GM19023 (cell line): ENCODE measurements around the gene CFAP90.

Source experiments
- ATAC-seq: cut with Tn5 transposase; IDR thresholded peaks from one replicate; pipeline ENCODE4 v1.9.1; 2021; ENCODE audit warnings: mild to moderate bottlenecking, moderate library complexity; ENCODE audit not compliant: unreplicated experiment

Gene CFAP90

GRCh38 chr5:7868773-7869473, 18.0 kb upstream of the CFAP90 start, which contains the start of the genes FASTKD3 and MTRR:
Gene FASTKD3, minus strand, starts transcription at chr5:7869031. Its CDS starts 948 bp downstream, at chr5:7868083.
Gene MTRR, plus strand, starts transcription at chr5:7869148. Its CDS starts 1,647 bp downstream, at chr5:7870795.
- peak; percentile 98 for ATAC-seq

- ATAC-seq = peak; percentile 0
These were observed 17.5 kb upstream of the CFAP90 start for GRCh38 chr5:7868427-7868772.

- ATAC-seq = no peak
These were observed 16.3 kb upstream of the CFAP90 start for GRCh38 chr5:7867260-7867659.

GRCh38 chr5:7866196-7866595, 15.3 kb upstream of the CFAP90 start:
- ATAC-seq = no peak

- ATAC-seq = no peak
These were observed 7.1 kb upstream of the CFAP90 start for GRCh38 chr5:7857926-7858632.

GRCh38 chr5:7857361-7857760, 6.4 kb upstream of the CFAP90 start:
- no peak for ATAC-seq

GRCh38 chr5:7856855-7857254, 5.9 kb upstream of the CFAP90 start:
- no peak for ATAC-seq

GRCh38 chr5:7855611-7856010, 4.7 kb upstream of the CFAP90 start:
- no peak for ATAC-seq

GRCh38 chr5:7852988-7853387, 2.1 kb upstream of the CFAP90 start:
- ATAC-seq = no peak

- no peak for ATAC-seq
These were observed 1.6 kb upstream of the CFAP90 start for GRCh38 chr5:7852542-7852941.

- no peak for ATAC-seq
These were observed 820 bp upstream of the CFAP90 start for GRCh38 chr5:7851617-7852289.

- no peak for ATAC-seq
These were observed 283 bp upstream of the CFAP90 start for GRCh38 chr5:7851240-7851592.

GRCh38 chr5:7849681-7850394, 1.1 kb downstream of the CFAP90 start:
- ATAC-seq = no peak

GRCh38 chr5:7848296-7848695, 2.6 kb downstream of the CFAP90 start:
- no peak for ATAC-seq

- no peak for ATAC-seq
These were observed 4.6 kb downstream of the CFAP90 start for GRCh38 chr5:7846327-7846726.

- ATAC-seq = no peak
These were observed 5.4 kb downstream of the CFAP90 start for GRCh38 chr5:7845557-7845956.

- no peak for ATAC-seq
These were observed 6.0 kb downstream of the CFAP90 start for GRCh38 chr5:7844901-7845300.

GRCh38 chr5:7842531-7842930, 8.4 kb downstream of the CFAP90 start:
- no peak for ATAC-seq

GRCh38 chr5:7837403-7837802, 13.5 kb downstream of the CFAP90 start:
- ATAC-seq = no peak

GRCh38 chr5:7834982-7835381, 16.0 kb downstream of the CFAP90 start:
- no peak for ATAC-seq

- ATAC-seq = no peak
These were observed 22.7 kb downstream of the CFAP90 start for GRCh38 chr5:7828269-7828668.
